K562 (cell line): ENCODE measurements around the gene VGLL4. TPM values are rescaled to one million over a fixed set of nuclear protein-coding genes. Genes with fewer than 3 reads are reported as not detected.

Source experiments
- ATAC-seq: fragments of 200-7000 bp; cut with Tn5 transposase; 3 replicates; pipeline ENCODE4 v1.9.1; 2020; ENCODE audit warnings: moderate library complexity
- BruUV-seq: library from RNA; stranded (reverse); fragments of 400-500 nt; replicated peaks from 2 replicates; lab custom pipeline; 2021; lab: Mats Ljungman, UMichigan
- CTCF ChIA-PET: fragments of 300-600 bp; formaldehyde crosslinking; extraction: SDS; loops from one replicate; lab custom pipeline; 2021; ENCODE audit warnings: low intra/inter-chr PET ratio; lab: Yijun Ruan, JAX
- POLR2A ChIA-PET: fragments of 300-600, 350-650 bp; sonication (Branson Sonifier 250); formaldehyde crosslinking; extraction: SDS; loops from one replicate; lab custom pipeline; 2021; ENCODE audit warnings: antibody characterized with exemption, inconsistent platforms; lab: Yijun Ruan, JAX
- DNase-seq, 4 experiments: peaks; one replicate each; pipeline versions ENCODE4 v3.0.0 to v3.0.0-alpha.2; 2011 to 2018; ENCODE audit warnings: low spot score in 3 of 4, mixed read lengths in 3 of 4; ENCODE audit errors: extremely low read depth in 1 of 4
- FAIRE-seq: peaks from 2 replicates; lab custom pipeline; 2011; peaks lifted over from hg19 to GRCh38; lab: Jason Lieb, UNC
- H2AFZ ChIP-seq: 2 replicates; pipeline ENCODE4 v1.6.0; 2011; ENCODE audit warnings: low read depth, low read length, control low read depth, inconsistent platforms
- H3K27ac ChIP-seq: fragments of 200-600 bp; 3 replicates; pipeline ENCODE4 v1.8.0; 2011; ENCODE audit warnings: low read depth, mild to moderate bottlenecking, control low read depth, inconsistent platforms, low read length, moderate library complexity, mixed read lengths; ENCODE audit errors: extremely low read depth
- H3K27me3 ChIP-seq, 2 experiments: fragments of 300-600 bp in 1 of 2; 2 replicates in 1 of 2; 3 replicates in 1 of 2; pipeline versions ENCODE4 v1.6.0 to v1.8.0; 2011; ENCODE audit warnings: inconsistent platforms in 2 of 2, low read length in 2 of 2, mild to moderate bottlenecking in 1 of 2, mixed read lengths in 1 of 2, moderate library complexity in 1 of 2; ENCODE audit not compliant: control insufficient read depth in 2 of 2, insufficient read depth in 2 of 2
- H3K36me3 ChIP-seq: fragments of 300-600 bp; 3 replicates; pipeline ENCODE4 v1.8.0; 2011; ENCODE audit warnings: mild to moderate bottlenecking, low read length, inconsistent platforms; ENCODE audit not compliant: control insufficient read depth, insufficient read depth
- H3K4me1 ChIP-seq, 2 experiments: fragments of 200-600 bp in 1 of 2; replicated peaks in 1 of 2; 2 replicates in 1 of 2; 3 replicates in 1 of 2; pipeline versions ENCODE4 v1.5.1 to v1.8.0; 2011; ENCODE audit warnings: inconsistent platforms in 2 of 2, low read length in 2 of 2, mild to moderate bottlenecking in 1 of 2, mixed read lengths in 1 of 2, moderate library complexity in 1 of 2; ENCODE audit not compliant: control insufficient read depth in 2 of 2, insufficient read depth in 2 of 2
- H3K4me2 ChIP-seq: 2 replicates; pipeline ENCODE4 v1.6.1; 2011; ENCODE audit warnings: low read length, control low read depth, inconsistent platforms, mixed read lengths; ENCODE audit not compliant: insufficient read depth
- H3K4me3 ChIP-seq: fragments of 200-600 bp; sonication (generic), shearing (Covaris generic); 2 replicates; pipeline ENCODE4 v1.5.1; 2016; ENCODE audit warnings: control low read depth, inconsistent platforms
- H3K79me2 ChIP-seq: fragments of 200-600 bp; 3 replicates; pipeline ENCODE4 v1.8.0; 2011; ENCODE audit warnings: low read length, inconsistent platforms; ENCODE audit not compliant: control insufficient read depth, insufficient read depth
- H3K9ac ChIP-seq, 2 experiments: 2 replicates each; pipeline versions ENCODE4 v1.6.0 to v1.6.1; 2011; ENCODE audit warnings: low read depth in 2 of 2, low read length in 2 of 2, control low read depth in 1 of 2, inconsistent platforms in 1 of 2, mild to moderate bottlenecking in 1 of 2, mixed read lengths in 1 of 2; ENCODE audit not compliant: insufficient read depth in 1 of 2
- H3K9me1 ChIP-seq: one replicate; pipeline ENCODE4 v1.6.0; 2011; ENCODE audit warnings: inconsistent platforms, mild to moderate bottlenecking, low read length, moderate library complexity; ENCODE audit not compliant: control insufficient read depth, insufficient read depth
- H3K9me3 ChIP-seq: replicated peaks from 2 replicates; pipeline ENCODE4 v1.5.1; 2011; ENCODE audit warnings: low read depth, low read length, inconsistent platforms; ENCODE audit not compliant: control insufficient read depth, insufficient read depth
- H4K20me1 ChIP-seq: replicated peaks from 2 replicates; pipeline ENCODE4 v1.6.1; 2011; ENCODE audit warnings: low read length, inconsistent platforms, mixed read lengths; ENCODE audit not compliant: control insufficient read depth, insufficient read depth
- CHD1 ChIP-seq: fragments of 200-600 bp; sonication (generic); IDR thresholded peaks from one replicate; pipeline ENCODE4 v1.6.1; 2012; ENCODE audit warnings: mild to moderate bottlenecking, moderate library complexity, low read length, inconsistent platforms
- HNRNPLL ChIP-seq: fragments of 200-400 bp; formaldehyde crosslinking; IDR thresholded peaks from 2 replicates; pipeline ENCODE4 v1.6.1; 2017; ENCODE audit warnings: low read length, low read depth, mild to moderate bottlenecking; ENCODE audit not compliant: poor library complexity, severe bottlenecking
- MTA3 ChIP-seq: fragments of 450-650 bp; formaldehyde crosslinking; IDR thresholded peaks from 2 replicates; pipeline ENCODE4 v1.6.1; 2017; ENCODE audit warnings: mild to moderate bottlenecking, borderline replicate concordance
- NFRKB ChIP-seq: fragments of 450-650 bp; IDR thresholded peaks from 2 replicates; pipeline ENCODE4 v1.6.1; 2016; ENCODE audit warnings: low read depth
- POLR3G ChIP-seq: IDR thresholded peaks from 2 replicates; pipeline ENCODE4 v1.6.1; 2011; ENCODE audit not compliant: insufficient read length, insufficient replicate concordance; ENCODE audit errors: extremely low read depth
- RAD51 ChIP-seq: fragments of 450-650 bp; IDR thresholded peaks from 2 replicates; pipeline ENCODE4 v1.7.1; 2016; ENCODE audit warnings: low read depth, mild to moderate bottlenecking, borderline replicate concordance
- TAF7 ChIP-seq: fragments of 450-650 bp; IDR thresholded peaks from 2 replicates; pipeline ENCODE4 v1.6.1; 2016; ENCODE audit warnings: missing genetic modification characterization, missing compliant biosample characterization
- ZNF79 ChIP-seq: fragments of 250-450 bp; sonication (Bioruptor Pico); IDR thresholded peaks from 2 replicates; pipeline ENCODE4 v1.4.0; 2020; ENCODE audit warnings: low read depth, mild to moderate bottlenecking, moderate library complexity
- ZSCAN29 ChIP-seq: fragments of 450-650 bp; IDR thresholded peaks from 2 replicates; pipeline ENCODE4 v1.6.1; 2017
- WGBS: fragments of 100-300 bp; shearing (Covaris generic); methylation state at CpG from one replicate; pipeline ENCODE4 v1.1.6; 2016; ENCODE audit warnings: low coverage, mixed read lengths; ENCODE audit not compliant: insufficient coverage; ENCODE audit errors: missing lambda C conversion rate; 5-methylcytosine and 5-hydroxymethylcytosine counted together
- in situ Hi-C: fragments of 300-500 bp; cut with MboI; formaldehyde crosslinking; loops from 4 replicates; pipeline ENCODE4 v1.15.0; 2018; ENCODE audit warnings: inconsistent platforms, mixed read lengths
- intact Hi-C: fragments of 100-400 bp; cut with micrococcal nuclease; formaldehyde crosslinking; loops from 2 replicates; pipeline ENCODE4 v1.14.2; 2022
- polyA plus RNA-seq, 8 experiments: library from polyadenylated mRNA; depleted of rRNA in 4 of 8; stranded (reverse) in 5 of 8; unstranded in 3 of 8; fragments of >200 nt; fragmentation: Nextera tagmentation in 2 of 8; fragmentation: Illumina TruSeq in 1 of 8; extraction: Ambion mirVana in 2 of 8; extraction: Trizol in 1 of 8; gene quantifications; 2 replicates each; pipeline versions ENCODE4 v1.2.1 to v1.2.3, GENCODE V29; 2011 to 2014; ENCODE audit warnings: inconsistent platforms in 1 of 8, missing spikeins in 1 of 8
- total RNA-seq, 7 experiments: library from RNA; depleted of rRNA in 6 of 7; stranded (reverse); fragments of >200 nt in 6 of 7; fragmentation: Illumina TruSeq in 2 of 7; extraction: Trizol in 2 of 7; gene quantifications; 2 replicates each; pipeline versions ENCODE4 v1.2.1 to v1.2.3, GENCODE V29; 2011 to 2021; ENCODE audit warnings: low replicate concordance in 1 of 7
- TF ChIP-seq, protein P1 (sequence below): fragments of 450-650 bp; IDR thresholded peaks from 2 replicates; pipeline ENCODE4 v1.6.1; 2017; ENCODE audit warnings: mild to moderate bottlenecking, moderate library complexity
- TF ChIP-seq, protein P2 (sequence below): IDR thresholded peaks from 2 replicates; pipeline ENCODE4 v1.6.1; 2012; ENCODE audit warnings: low read depth, low read length, improper control_type of control experiment, borderline replicate concordance

VGLL4 gene
- total and polyA plus RNA-seq, 9 of the 15 experiments (the other 6 are each of a cell fraction or from before 2014, with no cell fraction given) = 0.27 to 10.9 (median 8.6) TPM

DNA sequence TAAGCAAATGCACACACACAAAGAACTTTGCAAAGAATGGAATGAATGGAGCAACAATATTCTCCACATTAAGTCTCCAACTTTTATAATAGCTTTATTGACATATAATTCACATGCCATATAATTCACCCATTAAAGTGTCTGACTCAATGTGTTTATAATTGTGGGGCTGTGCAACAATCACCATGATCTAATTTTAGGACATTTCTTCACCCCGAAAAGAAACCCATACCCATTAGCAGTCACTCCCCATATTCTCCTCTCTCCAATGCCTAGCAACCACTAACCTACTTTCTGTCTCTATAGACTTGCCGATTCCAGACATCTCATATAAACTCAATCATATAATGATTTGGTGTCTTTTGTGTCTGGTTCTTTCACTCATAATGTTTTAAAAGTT lies 22.6 kb downstream of the VGLL4 start:
- DNase-seq (no peak), ATAC-seq (no peak), FAIRE-seq (no peak)
- 31% methylated on average over 2 of the region's 2 CpGs for WGBS
- ChIA-PET CTCF (no interaction called here), POLR2A (interaction anchor here (0.9 kb wide), 1 partner anchor 32 kb away, joined by 3 read pairs; no protein-coding TSS in a partner anchor)
- Histone ChIP-seq H2AFZ (no peak overlapping the region), H3K27me3 (peaks cover 0 to 11% of the 10 kb centered on the region in 2 experiments; a peak in 2 of 5 replicates), H3K4me1 (no peaks in the 10 kb centered on the region; a peak in 2 of 5 replicates), H3K9me3 (no peaks in the 10 kb centered on the region), H3K9me1 (no peaks in the 10 kb centered on the region), H3K36me3 (no peaks in the 10 kb centered on the region), H3K4me3 (no peak overlapping the region), H3K9ac (no peak overlapping the region), H3K4me2 (no peak overlapping the region), H4K20me1 (peaks cover 16% of the 10 kb centered on the region), H3K79me2 (peaks cover 25% of the 10 kb centered on the region), H3K27ac (no peak overlapping the region)
- intact Hi-C loops (no loop called here), in situ Hi-C loops (no loop called here)
- TF ChIP-seq CHD1 = no peak
- TF ChIP-seq MTA3 = no peak
- TF ChIP-seq, protein P1, sequence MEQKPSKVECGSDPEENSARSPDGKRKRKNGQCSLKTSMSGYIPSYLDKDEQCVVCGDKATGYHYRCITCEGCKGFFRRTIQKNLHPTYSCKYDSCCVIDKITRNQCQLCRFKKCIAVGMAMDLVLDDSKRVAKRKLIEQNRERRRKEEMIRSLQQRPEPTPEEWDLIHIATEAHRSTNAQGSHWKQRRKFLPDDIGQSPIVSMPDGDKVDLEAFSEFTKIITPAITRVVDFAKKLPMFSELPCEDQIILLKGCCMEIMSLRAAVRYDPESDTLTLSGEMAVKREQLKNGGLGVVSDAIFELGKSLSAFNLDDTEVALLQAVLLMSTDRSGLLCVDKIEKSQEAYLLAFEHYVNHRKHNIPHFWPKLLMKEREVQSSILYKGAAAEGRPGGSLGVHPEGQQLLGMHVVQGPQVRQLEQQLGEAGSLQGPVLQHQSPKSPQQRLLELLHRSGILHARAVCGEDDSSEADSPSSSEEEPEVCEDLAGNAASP = no peak
- no peak for TF ChIP-seq TAF7 (tag)
- TF ChIP-seq NFRKB = no peak
- TF ChIP-seq RAD51 = no peak
- TF ChIP-seq, protein P2, sequence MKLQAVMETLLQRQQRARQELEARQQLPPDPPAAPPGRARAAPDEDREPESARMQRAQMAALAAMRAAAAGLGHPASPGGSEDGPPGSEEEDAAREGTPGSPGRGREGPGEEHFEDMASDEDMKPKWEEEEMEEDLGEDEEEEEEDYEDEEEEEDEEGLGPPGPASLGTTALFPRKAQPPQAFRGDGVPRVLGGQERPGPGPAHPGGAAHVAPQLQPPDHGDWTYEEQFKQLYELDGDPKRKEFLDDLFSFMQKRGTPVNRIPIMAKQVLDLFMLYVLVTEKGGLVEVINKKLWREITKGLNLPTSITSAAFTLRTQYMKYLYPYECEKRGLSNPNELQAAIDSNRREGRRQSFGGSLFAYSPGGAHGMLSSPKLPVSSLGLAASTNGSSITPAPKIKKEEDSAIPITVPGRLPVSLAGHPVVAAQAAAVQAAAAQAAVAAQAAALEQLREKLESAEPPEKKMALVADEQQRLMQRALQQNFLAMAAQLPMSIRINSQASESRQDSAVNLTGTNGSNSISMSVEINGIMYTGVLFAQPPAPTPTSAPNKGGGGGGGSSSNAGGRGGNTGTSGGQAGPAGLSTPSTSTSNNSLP = no peak
- TF ChIP-seq ZNF79 (CRISPR knock-in tag) = no peak
- no peak for TF ChIP-seq POLR3G
- no peak for TF ChIP-seq HNRNPLL
- TF ChIP-seq ZSCAN29 = no peak
- BruUV-seq = no TSS peak
